Hepatocyte (in vitro differentiated cells): Measurements from ENCODE around the gene PLXDC1. TPM values are rescaled to one million over a fixed set of nuclear protein-coding genes. Genes with fewer than 3 reads are reported as not detected.

Source experiments
- DNase-seq: peaks from one replicate; pipeline ENCODE4 v3.0.0-alpha.2; 2016; ENCODE audit warnings: low spot score
- H2AFZ ChIP-seq: fragments of 200-600 bp; sonication (generic); 2 replicates; pipeline ENCODE4 v1.6.0; 2016; ENCODE audit warnings: antibody characterized with exemption, mild to moderate bottlenecking
- H3K27ac ChIP-seq: fragments of 200-600 bp; sonication (generic); 2 replicates; pipeline ENCODE4 v1.5.1; 2016; ENCODE audit warnings: mild to moderate bottlenecking
- H3K27me3 ChIP-seq: fragments of 200-600 bp; sonication (generic); 2 replicates; pipeline ENCODE4 v1.6.1; 2016
- H3K36me3 ChIP-seq: fragments of 200-600 bp; sonication (generic); replicated peaks from 2 replicates; pipeline ENCODE4 v1.5.1; 2016; ENCODE audit warnings: low read depth; ENCODE audit not compliant: insufficient read depth
- H3K4me1 ChIP-seq: fragments of 200-600 bp; sonication (generic); 2 replicates; pipeline ENCODE4 v1.5.1; 2016; ENCODE audit warnings: mild to moderate bottlenecking, moderate library complexity; ENCODE audit not compliant: insufficient read depth
- H3K4me2 ChIP-seq: fragments of 200-600 bp; sonication (generic); 2 replicates; pipeline ENCODE4 v1.6.0; 2016
- H3K4me3 ChIP-seq: fragments of 200-600 bp; sonication (generic); 2 replicates; pipeline ENCODE4 v1.5.1; 2016; ENCODE audit warnings: mild to moderate bottlenecking
- H3K79me2 ChIP-seq: fragments of 200-600 bp; sonication (generic); 2 replicates; pipeline ENCODE4 v1.6.0; 2017; ENCODE audit warnings: mild to moderate bottlenecking
- H3K9me2 ChIP-seq: fragments of 200-600 bp; sonication (generic); replicated peaks from 2 replicates; pipeline ENCODE4 v1.6.0; 2017; ENCODE audit warnings: mild to moderate bottlenecking; ENCODE audit not compliant: insufficient read depth
- H3K9me3 ChIP-seq: fragments of 200-600 bp; sonication (generic); 2 replicates; pipeline ENCODE4 v1.5.1; 2016; ENCODE audit warnings: low read depth, mild to moderate bottlenecking
- H4K20me1 ChIP-seq: fragments of 200-600 bp; sonication (generic); 2 replicates; pipeline ENCODE4 v1.6.0; 2016; ENCODE audit warnings: mild to moderate bottlenecking; ENCODE audit not compliant: insufficient read depth, poor library complexity, severe bottlenecking
- CTCF ChIP-seq: fragments of 200-600 bp; sonication (generic); IDR thresholded peaks from 2 replicates; pipeline ENCODE4 v1.5.1; 2016; ENCODE audit warnings: antibody characterized with exemption, mild to moderate bottlenecking; ENCODE audit not compliant: poor library complexity
- EZH2 ChIP-seq: fragments of 200-600 bp; sonication (generic); IDR thresholded peaks from 2 replicates; pipeline ENCODE4 v1.6.1; 2016; ENCODE audit warnings: antibody characterized with exemption, mild to moderate bottlenecking, borderline replicate concordance
- EZH2phosphoT487 ChIP-seq: fragments of 200-600 bp; sonication (generic); IDR thresholded peaks from one replicate; pipeline ENCODE4 v1.6.1; 2018; ENCODE audit warnings: antibody characterized with exemption, mild to moderate bottlenecking, low read depth, moderate library complexity; ENCODE audit not compliant: unreplicated experiment, severe bottlenecking
- WGBS: methylation state at CpG from one replicate; pipeline ENCODE4 v1.1.6; 2016; ENCODE audit warnings: low lambda C conversion rate; ENCODE audit errors: missing lambda C conversion rate; 5-methylcytosine and 5-hydroxymethylcytosine counted together
- polyA plus RNA-seq: library from polyadenylated mRNA; unstranded; fragments of >200 nt; fragmentation: Nextera tagmentation; extraction: Ambion mirVana; gene quantifications from 2 replicates; pipeline ENCODE4 v1.2.1, GENCODE V29; 2016
- total RNA-seq: library from RNA; depleted of rRNA; stranded (reverse); fragments of >200 nt; gene quantifications from 2 replicates; pipeline ENCODE4 v1.2.3, GENCODE V29; 2014

PLXDC1 gene
- total and polyA plus RNA-seq, 2 experiments from 2014 or later: 3.9 to 4.1 TPM

- H3K9me3 ChIP-seq: no peaks in the 10 kb centered on the region
- 58% methylated on average over 5 of the region's 5 CpGs for WGBS
- no peak overlapping the region for H3K4me3 ChIP-seq
- H3K79me2 ChIP-seq: no peaks in the 10 kb centered on the region
- no peaks in the 10 kb centered on the region for H4K20me1 ChIP-seq
- H3K36me3 ChIP-seq: no peaks in the 10 kb centered on the region
- H3K27ac ChIP-seq: no peak overlapping the region
- H3K4me2 ChIP-seq: no peak overlapping the region
- H3K9me2 ChIP-seq: no peaks in the 10 kb centered on the region
- H2AFZ ChIP-seq: no peak overlapping the region
- H3K27me3 ChIP-seq: no peaks in the 10 kb centered on the region
- no peak for DNase-seq
- no peaks in the 10 kb centered on the region for H3K4me1 ChIP-seq
- peak; percentile 4 for TF ChIP-seq CTCF
- TF ChIP-seq EZH2phosphoT487: no peak
- TF ChIP-seq EZH2: no peak
Measured at GRCh38 chr17:39077866-39078265, 73.6 kb downstream of the PLXDC1 start.

GRCh38 chr17:39077252-39077651 lies 74.2 kb downstream of the PLXDC1 start:
- no peaks in the 10 kb centered on the region for H3K9me2 ChIP-seq
- TF ChIP-seq EZH2: no peak
- no peak for TF ChIP-seq EZH2phosphoT487
- no peak for TF ChIP-seq CTCF

GRCh38 chr17:39074676-39075075 lies 76.8 kb downstream of the PLXDC1 start:
- no peak for DNase-seq
- Histone ChIP-seq H4K20me1 (no peaks in the 10 kb centered on the region), H3K27ac (no peak overlapping the region), H2AFZ (no peak overlapping the region), H3K79me2 (no peaks in the 10 kb centered on the region), H3K4me1 (no peaks in the 10 kb centered on the region), H3K9me3 (no peaks in the 10 kb centered on the region), H3K9me2 (no peaks in the 10 kb centered on the region), H3K27me3 (no peaks in the 10 kb centered on the region), H3K36me3 (no peaks in the 10 kb centered on the region), H3K4me2 (no peak overlapping the region), H3K4me3 (no peak overlapping the region)
- TF ChIP-seq CTCF (no peak), EZH2 (no peak), EZH2phosphoT487 (no peak)
- 96% methylated on average over 2 of the region's 2 CpGs for WGBS

More at GRCh38 chr17:39077252-39077651, 74.2 kb downstream of the PLXDC1 start:
- 99% methylated on average over 4 of the region's 4 CpGs for WGBS
- H2AFZ ChIP-seq: no peak overlapping the region
- no peak overlapping the region for H3K4me3 ChIP-seq
- H3K4me1 ChIP-seq: no peaks in the 10 kb centered on the region
- H3K9me3 ChIP-seq: no peaks in the 10 kb centered on the region
- no peak for DNase-seq
- no peaks in the 10 kb centered on the region for H3K36me3 ChIP-seq
- no peak overlapping the region for H3K27ac ChIP-seq
- no peaks in the 10 kb centered on the region for H3K79me2 ChIP-seq
- no peaks in the 10 kb centered on the region for H4K20me1 ChIP-seq
- H3K4me2 ChIP-seq: no peak overlapping the region
- no peaks in the 10 kb centered on the region for H3K27me3 ChIP-seq

- no peak for DNase-seq
- Histone ChIP-seq H3K79me2 (no peaks in the 10 kb centered on the region), H3K4me1 (no peaks in the 10 kb centered on the region), H3K4me2 (no peak overlapping the region), H4K20me1 (no peaks in the 10 kb centered on the region), H3K27ac (no peak overlapping the region), H3K9me3 (no peaks in the 10 kb centered on the region), H3K4me3 (no peak overlapping the region), H3K9me2 (no peaks in the 10 kb centered on the region), H3K27me3 (no peaks in the 10 kb centered on the region), H3K36me3 (no peaks in the 10 kb centered on the region), H2AFZ (no peak overlapping the region)
- no peak for TF ChIP-seq CTCF
- TF ChIP-seq EZH2phosphoT487: no peak
- no peak for TF ChIP-seq EZH2
- 44% methylated on average over 1 of the region's 1 CpG for WGBS
Measured at GRCh38 chr17:39073916-39074315, 77.5 kb downstream of the PLXDC1 start.
